Measurements from ENCODE around the gene UVRAG.

GRCh38 chr11:75982309-75982708 is 167.3 kb downstream of the UVRAG start:
- TF ChIP-seq CTCF (IDR thresholded peaks at IDR 0.05) = no peak
- no peak for TF ChIP-seq POLR2A (IDR thresholded peaks at IDR 0.05)
